Astrocyte of the spinal cord (primary cell): ENCODE data around the gene POU6F2.

Source experiments
- DNase-seq: peaks from one replicate; pipeline ENCODE4 v3.0.0; 2011; ENCODE audit warnings: low read depth, low spot score
- H3K4me3 ChIP-seq: 2 replicates; pipeline ENCODE4 v1.5.1; 2011; ENCODE audit warnings: low read depth, mild to moderate bottlenecking, low read length, moderate library complexity
- CTCF ChIP-seq: IDR thresholded peaks from 2 replicates; pipeline ENCODE4 v1.5.1; 2012; ENCODE audit warnings: low read depth, mild to moderate bottlenecking, low read length, inconsistent platforms
- in situ Hi-C: cut with HindIII; loops from 2 replicates; pipeline ENCODE4 v1.10.0; 2017; ENCODE audit warnings: low sequenced_read_pairs

POU6F2 gene

GRCh38 chr7:39421251-39421650 lies 443.5 kb downstream of the POU6F2 start:
- in situ Hi-C loops: no loop called here
- DNase-seq: no peak
- H3K4me3 ChIP-seq: no peak overlapping the region
- TF ChIP-seq CTCF: no peak

GRCh38 chr7:39421661-39422060 lies 444.0 kb downstream of the POU6F2 start:
- H3K4me3 ChIP-seq: no peak overlapping the region
- no peak for TF ChIP-seq CTCF
- no peak for DNase-seq

GRCh38 chr7:39428221-39428620 lies 450.5 kb downstream of the POU6F2 start:
- no peak for TF ChIP-seq CTCF
- DNase-seq: peak; percentile 72
- no peak overlapping the region for H3K4me3 ChIP-seq
- in situ Hi-C loops: no loop called here

More at GRCh38 chr7:39421661-39422060, 444.0 kb downstream of the POU6F2 start:
- in situ Hi-C loops: no loop called here

GRCh38 chr7:39429421-39429820 lies 451.7 kb downstream of the POU6F2 start:
- H3K4me3 ChIP-seq: no peak overlapping the region
- in situ Hi-C loops: no loop called here
- no peak for DNase-seq
- no peak for TF ChIP-seq CTCF

- DNase-seq: no peak
- no peak for TF ChIP-seq CTCF
- in situ Hi-C loops: no loop called here
- H3K4me3 ChIP-seq: no peak overlapping the region
Measured at GRCh38 chr7:39430441-39430840, 452.7 kb downstream of the POU6F2 start.

GRCh38 chr7:39430909-39431641 lies 453.4 kb downstream of the POU6F2 start:
- DNase-seq: no peak
- no peak for TF ChIP-seq CTCF
- H3K4me3 ChIP-seq: no peak overlapping the region
- in situ Hi-C loops: no loop called here

- in situ Hi-C loops: no loop called here
- TF ChIP-seq CTCF: no peak
Measured at GRCh38 chr7:39432368-39432767, 454.7 kb downstream of the POU6F2 start.

More at GRCh38 chr7:39432368-39432767, 454.7 kb downstream of the POU6F2 start:
- no peak overlapping the region for H3K4me3 ChIP-seq
- DNase-seq: no peak
